CD14-positive monocyte (primary cell): Measurements from ENCODE around the gene AKIRIN1. TPM values are rescaled to one million over a fixed set of nuclear protein-coding genes. Genes with fewer than 3 reads are reported as not detected.
A peak's percentile ranks its signal among the peaks of the same experiment; 100 is the strongest.

ENCODE experiments used
- DNase-seq, 3 donors: peaks; one replicate each; pipeline ENCODE4 v3.0.0-alpha.2; 2011 to 2022
- H2AFZ ChIP-seq: 2 replicates; pipeline ENCODE4 v1.6.0; 2012; ENCODE audit warnings: mild to moderate bottlenecking, low read depth, low read length, inconsistent platforms; ENCODE audit not compliant: insufficient read depth, poor library complexity, severe bottlenecking
- H3K27ac ChIP-seq, 2 donors: 1 replicate in 1 of 2; 2 replicates in 1 of 2; pipeline ENCODE4 v1.5.1; 2012 to 2013; ENCODE audit warnings: low read length in 2 of 2, control low read depth in 1 of 2, inconsistent platforms in 1 of 2, low read depth in 1 of 2, mild to moderate bottlenecking in 1 of 2
- H3K27me3 ChIP-seq, 2 donors: one replicate each; pipeline versions ENCODE4 v1.6.0 to v1.6.1; 2011 to 2013; ENCODE audit warnings: low read length in 2 of 2; ENCODE audit not compliant: control insufficient read depth in 2 of 2, insufficient read depth in 2 of 2
- H3K36me3 ChIP-seq, 2 donors: replicated peaks in 1 of 2; 1 replicate in 1 of 2; 2 replicates in 1 of 2; pipeline versions ENCODE4 v1.5.1 to v1.6.1; 2012 to 2013; ENCODE audit warnings: low read length in 2 of 2, control low read depth in 1 of 2, inconsistent platforms in 1 of 2, mild to moderate bottlenecking in 1 of 2; ENCODE audit not compliant: insufficient read depth in 2 of 2, control insufficient read depth in 1 of 2
- H3K4me1 ChIP-seq, 2 donors: 1 replicate in 1 of 2; 2 replicates in 1 of 2; pipeline versions ENCODE4 v1.5.1 to v1.6.1; 2012 to 2013; ENCODE audit warnings: low read length in 2 of 2, control low read depth in 1 of 2, inconsistent platforms in 1 of 2, mild to moderate bottlenecking in 1 of 2, moderate library complexity in 1 of 2; ENCODE audit not compliant: insufficient read depth in 2 of 2, control insufficient read depth in 1 of 2
- H3K4me2 ChIP-seq: replicated peaks from 2 replicates; pipeline ENCODE3; 2012; ENCODE audit warnings: low read length, moderate library complexity, mild to moderate bottlenecking; ENCODE audit not compliant: poor library complexity, severe bottlenecking; ENCODE audit errors: extremely low read depth
- H3K4me3 ChIP-seq, 3 experiments: fragments of 200-600 bp in 1 of 3; sonication (generic) in 1 of 3; replicated peaks in 1 of 3; 1 replicate in 2 of 3; 2 replicates in 1 of 3; pipeline ENCODE4 v1.5.1; 2011 to 2013; ENCODE audit warnings: low read length in 3 of 3, mild to moderate bottlenecking in 3 of 3, control low read depth in 2 of 3, low read depth in 2 of 3, inconsistent platforms in 1 of 3, moderate library complexity in 1 of 3
- H3K79me2 ChIP-seq: 2 replicates; pipeline ENCODE4 v1.6.0; 2012; ENCODE audit warnings: mild to moderate bottlenecking, control low read depth, inconsistent platforms, low read length, moderate library complexity; ENCODE audit not compliant: insufficient read depth
- H3K9ac ChIP-seq: 2 replicates; pipeline ENCODE4 v1.6.0; 2017; ENCODE audit warnings: low read length, mild to moderate bottlenecking; ENCODE audit not compliant: insufficient read depth, poor library complexity, severe bottlenecking
- H3K9me3 ChIP-seq, 2 donors: replicated peaks in 1 of 2; 1 replicate in 1 of 2; 2 replicates in 1 of 2; pipeline versions ENCODE4 v1.5.1 to v1.6.1; 2012 to 2013; ENCODE audit warnings: low read length in 2 of 2, control low read depth in 1 of 2; ENCODE audit not compliant: control insufficient read depth in 1 of 2, insufficient read depth in 1 of 2
- H4K20me1 ChIP-seq: 2 replicates; pipeline ENCODE4 v1.6.0; 2012; ENCODE audit warnings: mild to moderate bottlenecking, low read length, control low read depth, moderate library complexity; ENCODE audit not compliant: insufficient read depth
- H3K27ac Mint-ChIP-seq, 7 donors: one replicate each; pipeline ENCODE4 v1.8.0; 2020; ENCODE audit warnings: mild to moderate bottlenecking in 7 of 7, mixed read lengths in 7 of 7, moderate library complexity in 6 of 7, inconsistent platforms in 2 of 7
- H3K27me3 Mint-ChIP-seq, 3 donors: one replicate each; pipeline ENCODE4 v1.8.0; 2021 to 2022; ENCODE audit warnings: low read depth in 3 of 3, mild to moderate bottlenecking in 3 of 3, mixed read lengths in 3 of 3, moderate library complexity in 3 of 3, inconsistent platforms in 1 of 3
- H3K36me3 Mint-ChIP-seq, 2 donors: one replicate each; pipeline ENCODE4 v1.8.0; 2020; ENCODE audit warnings: mixed read lengths in 2 of 2, inconsistent platforms in 1 of 2, mild to moderate bottlenecking in 1 of 2
- H3K4me1 Mint-ChIP-seq: one replicate; pipeline ENCODE4 v1.8.0; 2020; ENCODE audit warnings: mild to moderate bottlenecking, mixed read lengths
- H3K4me3 Mint-ChIP-seq, 2 donors: one replicate each; pipeline ENCODE4 v1.8.0; 2020; ENCODE audit warnings: mild to moderate bottlenecking in 2 of 2, mixed read lengths in 2 of 2, moderate library complexity in 1 of 2
- H3K9me3 Mint-ChIP-seq, 7 donors: one replicate each; pipeline ENCODE4 v1.8.0; 2020 to 2022; ENCODE audit warnings: mixed read lengths in 7 of 7, mild to moderate bottlenecking in 6 of 7, moderate library complexity in 6 of 7, inconsistent platforms in 2 of 7
- WGBS: methylation state at CpG from one replicate; pipeline ENCODE4 v1.1.5; 2013; ENCODE audit warnings: missing lambda C conversion rate; ENCODE audit not compliant: insufficient coverage; 5-methylcytosine and 5-hydroxymethylcytosine counted together
- intact Hi-C, 2 donors: fragments of 100-400 bp; cut with micrococcal nuclease; formaldehyde crosslinking; loops; one replicate each; pipeline versions ENCODE4 v1.15.0 to v1.15.1; 2023
- polyA plus RNA-seq, 3 donors: library from polyadenylated mRNA; depleted of rRNA in 1 of 3; unstranded in 2 of 3; stranded (reverse) in 1 of 3; fragments of 300-500 nt in 2 of 3; fragments of >200 nt in 1 of 3; fragmentation: Illumina TruSeq in 2 of 3; gene quantifications; 1 replicate in 2 of 3; 2 replicates in 1 of 3; pipeline ENCODE4 v1.2.3, GENCODE V29; 2012 to 2021
- TF ChIP-seq, protein P1 (sequence below): fragments of 200-600 bp; IDR thresholded peaks from one replicate; pipeline ENCODE4 v1.8.0; 2022; ENCODE audit warnings: antibody characterized with exemption, mild to moderate bottlenecking

The AKIRIN1 gene
- polyA plus RNA-seq, 3 donors: 41.8 to 61.0 (median 60.8) TPM

DNA sequence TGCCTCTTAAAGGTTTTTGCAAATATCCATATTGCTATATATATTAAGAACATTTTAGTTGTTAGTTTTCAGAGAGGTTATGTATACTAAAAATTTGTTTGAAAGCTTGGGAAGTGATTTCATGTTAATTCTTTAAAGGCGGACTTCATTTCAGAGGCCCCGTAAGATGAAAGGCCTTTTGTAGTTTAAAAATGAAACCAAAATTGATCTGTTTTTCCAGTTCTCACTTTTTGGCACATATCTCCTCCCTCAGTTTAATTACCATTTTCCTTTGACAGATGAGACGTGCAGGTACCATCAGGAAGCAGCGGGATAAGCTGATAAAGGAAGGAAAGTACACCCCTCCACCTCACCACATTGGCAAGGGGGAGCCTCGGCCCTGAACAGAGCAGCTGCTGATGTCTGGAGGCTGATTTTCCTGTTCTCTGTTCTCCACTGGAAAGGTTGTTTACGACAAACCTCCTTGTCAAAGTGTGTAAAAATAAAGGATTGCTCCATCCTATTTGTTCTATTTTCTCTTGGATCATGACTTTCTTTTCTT is 43.1 kb downstream of the AKIRIN1 start:
- H3K9ac ChIP-seq: no peak overlapping the region

GRCh38 chr1:39036678-39037077 is 45.6 kb downstream of the AKIRIN1 start:
- no peaks in the 10 kb centered on the region for H3K27me3 Mint-ChIP-seq
- no peak for DNase-seq
- peaks cover 0 to 2% (median 0%) of the 10 kb centered on the region in 7 donors for H3K9me3 Mint-ChIP-seq
- no peak overlapping the region for H2AFZ ChIP-seq
- intact Hi-C loops: no loop called here
- peaks cover 4% of the 10 kb centered on the region for H4K20me1 ChIP-seq
- no peak overlapping the region for H3K4me3 ChIP-seq
- no peaks in the 10 kb centered on the region for H3K27me3 ChIP-seq
- H3K36me3 Mint-ChIP-seq: peaks cover 42 to 61% of the 10 kb centered on the region in 2 donors
- H3K27ac Mint-ChIP-seq: no peak overlapping the region
- peaks cover 4% of the 10 kb centered on the region for H3K4me1 Mint-ChIP-seq
- H3K4me3 Mint-ChIP-seq: no peak overlapping the region
- no peaks in the 10 kb centered on the region for H3K9me3 ChIP-seq
- H3K27ac ChIP-seq: no peak overlapping the region
- no peak overlapping the region for H3K9ac ChIP-seq
- H3K4me2 ChIP-seq: no peak overlapping the region
- H3K36me3 ChIP-seq: peaks cover 39 to 58% of the 10 kb centered on the region in 2 donors
- H3K4me1 ChIP-seq: no peaks in the 10 kb centered on the region
- H3K79me2 ChIP-seq: no peaks in the 10 kb centered on the region
- 78% methylated on average over 3 of the region's 5 CpGs for WGBS
- TF ChIP-seq, protein P1, sequence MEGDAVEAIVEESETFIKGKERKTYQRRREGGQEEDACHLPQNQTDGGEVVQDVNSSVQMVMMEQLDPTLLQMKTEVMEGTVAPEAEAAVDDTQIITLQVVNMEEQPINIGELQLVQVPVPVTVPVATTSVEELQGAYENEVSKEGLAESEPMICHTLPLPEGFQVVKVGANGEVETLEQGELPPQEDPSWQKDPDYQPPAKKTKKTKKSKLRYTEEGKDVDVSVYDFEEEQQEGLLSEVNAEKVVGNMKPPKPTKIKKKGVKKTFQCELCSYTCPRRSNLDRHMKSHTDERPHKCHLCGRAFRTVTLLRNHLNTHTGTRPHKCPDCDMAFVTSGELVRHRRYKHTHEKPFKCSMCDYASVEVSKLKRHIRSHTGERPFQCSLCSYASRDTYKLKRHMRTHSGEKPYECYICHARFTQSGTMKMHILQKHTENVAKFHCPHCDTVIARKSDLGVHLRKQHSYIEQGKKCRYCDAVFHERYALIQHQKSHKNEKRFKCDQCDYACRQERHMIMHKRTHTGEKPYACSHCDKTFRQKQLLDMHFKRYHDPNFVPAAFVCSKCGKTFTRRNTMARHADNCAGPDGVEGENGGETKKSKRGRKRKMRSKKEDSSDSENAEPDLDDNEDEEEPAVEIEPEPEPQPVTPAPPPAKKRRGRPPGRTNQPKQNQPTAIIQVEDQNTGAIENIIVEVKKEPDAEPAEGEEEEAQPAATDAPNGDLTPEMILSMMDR: no peak

More for the DNA sequence above, 43.1 kb downstream of the AKIRIN1 start:
- Histone ChIP-seq H3K4me3 (no peak overlapping the region), H3K9me3 (no peaks in the 10 kb centered on the region), H2AFZ (no peak overlapping the region), H3K36me3 (peaks cover 57 to 81% of the 10 kb centered on the region in 2 donors), H3K27ac (peak overlapping the region in 1 of 2 donors; percentile 31), H3K79me2 (no peaks in the 10 kb centered on the region), H4K20me1 (peaks cover 4% of the 10 kb centered on the region), H3K27me3 (no peaks in the 10 kb centered on the region), H3K4me2 (no peak overlapping the region), H3K4me1 (no peaks in the 10 kb centered on the region)
- DNase-seq: no peak
- WGBS: no CpG with 5 or more reads among the region's 6 CpGs
- intact Hi-C loops: no loop called here
- Mint-ChIP-seq H3K27ac (peak overlapping the region in 4 of 7 donors; percentile 32 to 70 (median 53)), H3K4me3 (no peak overlapping the region), H3K4me1 (peaks cover 4% of the 10 kb centered on the region), H3K27me3 (no peaks in the 10 kb centered on the region), H3K9me3 (peaks cover 0 to 2% (median 0%) of the 10 kb centered on the region in 7 donors), H3K36me3 (peaks cover 48 to 80% of the 10 kb centered on the region in 2 donors)
- TF ChIP-seq, protein P1: no peak
